ENCODE data around the gene EDA.

- TF ChIP-seq CTCF (IDR thresholded peaks at IDR 0.05) (no peak), EP300 (IDR thresholded peaks at IDR 0.05) (no peak), POLR2A (IDR thresholded peaks at IDR 0.05) (no peak)
Observed at GRCh38 chrX:69616457-69617203, 717 bp downstream of the EDA start.
